Thyroid gland (tissue), 4 donors: ENCODE results near the gene SGK1. TPM values are rescaled to one million over a fixed set of nuclear protein-coding genes. Genes with fewer than 3 reads are reported as not detected.

Source experiments
- DNase-seq, 2 donors: peaks; one replicate each; pipeline ENCODE4 v3.0.0-alpha.2; 2019
- H3K27ac ChIP-seq, 3 donors: fragments of 200-600 bp; sonication (generic); 1 replicate in 2 of 3; 2 replicates in 1 of 3; pipeline ENCODE4 v1.5.1; 2016 to 2019; ENCODE audit warnings: mild to moderate bottlenecking in 1 of 3, moderate library complexity in 1 of 3
- H3K27me3 ChIP-seq: fragments of 200-600 bp; sonication (generic); one replicate; pipeline ENCODE4 v1.5.1; 2019
- H3K36me3 ChIP-seq, 2 donors: fragments of 200-600 bp; sonication (generic); one replicate each; pipeline ENCODE4 v1.5.1; 2016 to 2019
- H3K4me1 ChIP-seq, 2 donors: fragments of 200-600 bp; sonication (generic); one replicate each; pipeline ENCODE4 v1.5.1; 2017 to 2019
- H3K4me3 ChIP-seq, 3 donors: fragments of 200-600 bp; sonication (generic); replicated peaks in 1 of 3; 1 replicate in 2 of 3; 2 replicates in 1 of 3; pipeline ENCODE4 v1.5.1; 2016; ENCODE audit warnings: mild to moderate bottlenecking in 1 of 3
- H3K9me3 ChIP-seq: fragments of 200-600 bp; sonication (generic); one replicate; pipeline ENCODE4 v1.5.1; 2017
- POLR2A ChIP-seq, 2 donors: fragments of 450-650 bp; IDR thresholded peaks; one replicate each; pipeline ENCODE4 v1.6.1; 2017; ENCODE audit warnings: antibody characterized with exemption in 2 of 2, mild to moderate bottlenecking in 2 of 2, moderate library complexity in 1 of 2
- WGBS, 2 donors: methylation state at CpG; one replicate each; pipeline ENCODE4 v1.1.5; 2017; 5-methylcytosine and 5-hydroxymethylcytosine counted together
- intact Hi-C: fragments of 100-400 bp; cut with DNase I; formaldehyde crosslinking; loops from one replicate; pipeline ENCODE4 v1.15.1; 2023
- total RNA-seq, 4 donors: library from RNA; depleted of rRNA; stranded (reverse); fragments of >200 nt; gene quantifications; one replicate each; pipeline ENCODE4 v1.2.3, GENCODE V29; 2016
- TF ChIP-seq, protein P1 (sequence below), 6 experiments: fragments of 200-600 bp in 3 of 6; fragments of 450-650 bp in 3 of 6; sonication (generic) in 3 of 6; IDR thresholded peaks; one replicate each; pipeline ENCODE4 v1.5.1; 2016 to 2019; ENCODE audit warnings: antibody characterized with exemption in 6 of 6, mild to moderate bottlenecking in 2 of 6, inconsistent platforms in 1 of 6, moderate library complexity in 1 of 6

The SGK1 gene
- total RNA-seq, 4 donors from 2014 or later = 151 to 361 (median 194) TPM

DNA sequence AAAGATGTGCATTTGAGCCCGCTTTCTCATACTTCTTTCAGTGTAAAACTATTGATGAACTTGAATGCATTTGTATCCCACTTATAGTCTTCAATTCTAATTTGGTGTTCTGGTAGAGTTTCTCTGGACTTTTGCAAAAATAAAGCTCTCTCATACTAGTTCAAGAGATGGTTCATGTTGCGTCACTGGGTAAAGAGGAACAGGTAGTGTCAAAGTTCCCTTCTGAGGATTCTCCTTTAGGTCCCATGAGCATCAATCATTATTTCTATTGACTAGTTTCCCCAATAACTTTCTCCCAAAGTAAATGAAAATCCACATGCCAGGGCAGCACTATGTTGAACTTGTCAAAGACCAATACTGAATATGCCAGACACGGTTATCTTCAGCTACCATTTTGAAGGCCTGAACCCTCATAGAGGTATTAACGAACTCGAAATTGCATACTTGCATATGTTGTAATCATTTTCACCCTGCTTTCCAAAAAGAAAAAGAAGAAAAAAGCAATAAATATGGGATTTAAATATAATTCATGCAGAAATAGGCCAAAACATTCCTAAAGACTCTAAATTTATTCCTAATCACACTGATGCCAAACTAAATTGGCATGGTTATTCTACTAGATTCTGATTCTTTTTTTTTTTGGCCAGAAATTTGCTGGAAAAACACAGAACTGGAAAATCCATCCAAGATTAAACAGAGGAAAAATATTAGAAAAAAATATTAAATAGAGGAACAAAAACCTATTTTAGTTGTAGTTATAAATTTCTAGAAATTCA lies 84.5 kb downstream of the SGK1 start:
- TF ChIP-seq, protein P1, sequence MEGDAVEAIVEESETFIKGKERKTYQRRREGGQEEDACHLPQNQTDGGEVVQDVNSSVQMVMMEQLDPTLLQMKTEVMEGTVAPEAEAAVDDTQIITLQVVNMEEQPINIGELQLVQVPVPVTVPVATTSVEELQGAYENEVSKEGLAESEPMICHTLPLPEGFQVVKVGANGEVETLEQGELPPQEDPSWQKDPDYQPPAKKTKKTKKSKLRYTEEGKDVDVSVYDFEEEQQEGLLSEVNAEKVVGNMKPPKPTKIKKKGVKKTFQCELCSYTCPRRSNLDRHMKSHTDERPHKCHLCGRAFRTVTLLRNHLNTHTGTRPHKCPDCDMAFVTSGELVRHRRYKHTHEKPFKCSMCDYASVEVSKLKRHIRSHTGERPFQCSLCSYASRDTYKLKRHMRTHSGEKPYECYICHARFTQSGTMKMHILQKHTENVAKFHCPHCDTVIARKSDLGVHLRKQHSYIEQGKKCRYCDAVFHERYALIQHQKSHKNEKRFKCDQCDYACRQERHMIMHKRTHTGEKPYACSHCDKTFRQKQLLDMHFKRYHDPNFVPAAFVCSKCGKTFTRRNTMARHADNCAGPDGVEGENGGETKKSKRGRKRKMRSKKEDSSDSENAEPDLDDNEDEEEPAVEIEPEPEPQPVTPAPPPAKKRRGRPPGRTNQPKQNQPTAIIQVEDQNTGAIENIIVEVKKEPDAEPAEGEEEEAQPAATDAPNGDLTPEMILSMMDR (IDR thresholded peaks at IDR 0.05) = no peak
- TF ChIP-seq POLR2A (IDR thresholded peaks at IDR 0.05) = no peak
- no peaks in the 10 kb centered on the region for H3K27me3 ChIP-seq
- intact Hi-C loops = no loop called here
- no peak for DNase-seq
- no peaks in the 10 kb centered on the region for H3K4me1 ChIP-seq
- no peaks in the 10 kb centered on the region for H3K36me3 ChIP-seq
- no peak overlapping the region for H3K4me3 ChIP-seq
- no peaks in the 10 kb centered on the region for H3K9me3 ChIP-seq
- no peak overlapping the region for H3K27ac ChIP-seq
- WGBS, 2 donors = 84 to 94% methylated on average over 5 of the region's 5 CpGs

- H3K9me3 ChIP-seq = no peaks in the 10 kb centered on the region
- no peak for DNase-seq
- WGBS, 2 donors = 91 to 92% methylated on average over 3 of the region's 3 CpGs
- no peaks in the 10 kb centered on the region for H3K27me3 ChIP-seq
- intact Hi-C loops = no loop called here
- no peak overlapping the region for H3K27ac ChIP-seq
- H3K36me3 ChIP-seq = no peaks in the 10 kb centered on the region
- no peak for TF ChIP-seq POLR2A (IDR thresholded peaks at IDR 0.05)
- TF ChIP-seq, protein P1 (IDR thresholded peaks at IDR 0.05) = no peak
- H3K4me1 ChIP-seq = no peaks in the 10 kb centered on the region
- no peak overlapping the region for H3K4me3 ChIP-seq
Measured at GRCh38 chr6:134230940-134231339, 87.0 kb downstream of the SGK1 start.

- H3K36me3 ChIP-seq = no peaks in the 10 kb centered on the region
- H3K27ac ChIP-seq = no peak overlapping the region
- H3K4me1 ChIP-seq = no peaks in the 10 kb centered on the region
- TF ChIP-seq, protein P1 (IDR thresholded peaks at IDR 0.05) = no peak
- no peak for TF ChIP-seq POLR2A (IDR thresholded peaks at IDR 0.05)
- H3K4me3 ChIP-seq = no peak overlapping the region
- WGBS, 2 donors = 86 to 91% methylated on average over 8 of the region's 8 CpGs
- H3K9me3 ChIP-seq = no peaks in the 10 kb centered on the region
- no peaks in the 10 kb centered on the region for H3K27me3 ChIP-seq
- DNase-seq = no peak
- intact Hi-C loops = no loop called here
Measured at GRCh38 chr6:134230087-134230700, 87.7 kb downstream of the SGK1 start.

DNA sequence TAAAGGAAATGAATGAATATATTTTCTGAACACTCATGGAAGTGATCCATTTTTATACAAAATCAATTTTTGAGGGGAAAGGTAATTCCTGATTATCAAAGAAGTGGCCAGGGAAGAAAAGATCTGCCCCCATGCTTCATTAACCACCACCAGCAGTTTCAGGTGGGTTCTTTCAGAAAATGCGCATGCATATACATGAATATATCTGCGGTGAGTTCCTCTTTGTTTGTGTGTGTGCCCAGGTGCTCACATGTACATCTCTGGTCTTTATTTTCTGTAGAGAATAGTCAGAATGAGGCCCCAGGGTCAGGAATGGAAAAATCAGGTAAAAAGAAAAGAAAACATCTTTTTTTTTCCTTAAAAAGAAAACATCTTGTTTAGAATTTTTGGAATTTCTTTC lies 88.4 kb downstream of the SGK1 start:
- no peaks in the 10 kb centered on the region for H3K27me3 ChIP-seq
- no peak overlapping the region for H3K27ac ChIP-seq
- 95 to 96% methylated on average over 2 of the region's 2 CpGs for WGBS, 2 donors
- no peak overlapping the region for H3K4me3 ChIP-seq
- DNase-seq = no peak
- TF ChIP-seq, protein P1 (IDR thresholded peaks at IDR 0.05) = no peak
- TF ChIP-seq POLR2A (IDR thresholded peaks at IDR 0.05) = no peak
- no peaks in the 10 kb centered on the region for H3K4me1 ChIP-seq
- intact Hi-C loops = no loop called here
- H3K9me3 ChIP-seq = no peaks in the 10 kb centered on the region
- no peaks in the 10 kb centered on the region for H3K36me3 ChIP-seq

DNA sequence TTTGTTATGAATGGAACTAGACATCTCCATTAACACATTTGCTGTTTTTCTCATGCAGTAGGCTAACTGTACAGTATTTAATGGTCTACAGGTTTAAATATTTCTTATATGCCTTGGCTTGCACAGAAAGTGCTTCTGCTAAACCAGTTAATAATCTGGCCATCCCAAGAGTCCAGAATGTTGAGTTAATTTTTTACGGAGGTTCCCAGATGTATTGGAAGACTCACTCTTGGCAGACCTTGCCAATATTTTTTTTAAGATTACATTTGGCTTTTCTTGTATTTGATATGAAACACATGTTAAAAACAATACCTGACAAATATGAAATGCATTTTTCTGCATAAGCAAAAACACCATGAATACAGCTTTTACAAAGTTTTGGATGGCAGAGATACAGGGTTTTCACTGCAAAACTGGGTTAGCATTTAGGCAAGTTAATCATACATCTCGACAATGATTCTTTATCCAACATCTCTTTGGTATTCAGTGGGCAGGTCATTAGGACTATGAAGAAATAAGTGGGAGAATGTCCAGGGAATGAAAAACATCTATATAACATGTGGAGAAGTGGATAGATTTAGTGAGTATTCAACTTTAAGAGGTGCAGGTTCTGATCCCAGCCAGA lies 94.0 kb downstream of the SGK1 start:
- DNase-seq = no peak
- H3K4me3 ChIP-seq = no peak overlapping the region
- no peak overlapping the region for H3K27ac ChIP-seq
- 71 to 76% methylated on average over 2 of the region's 2 CpGs for WGBS, 2 donors
- no peak for TF ChIP-seq POLR2A (IDR thresholded peaks at IDR 0.05)
- TF ChIP-seq, protein P1 (IDR thresholded peaks at IDR 0.05) = no peak
- H3K9me3 ChIP-seq = no peaks in the 10 kb centered on the region
- H3K4me1 ChIP-seq = peaks cover 0 to 3% of the 10 kb centered on the region in 2 donors
- H3K27me3 ChIP-seq = no peaks in the 10 kb centered on the region
- intact Hi-C loops = no loop called here
- H3K36me3 ChIP-seq = no peaks in the 10 kb centered on the region
